Activated CD4-positive, CD25-positive, alpha-beta regulatory T cell treated with anti-CD3 and anti-CD28 coated beads, Interleukin-2, amount 50 U/mL, for 24 hours (primary cell): Measurements from ENCODE around the gene SIGLEC6.

Experiments used
- ATAC-seq, 2 donors: fragments of 150-1000 bp; cut with Tn5 transposase; one replicate each; pipeline ENCODE4 v1.10.0; 2021; ENCODE audit warnings: mild to moderate bottlenecking in 1 of 2, moderate library complexity in 1 of 2

SIGLEC6 gene

GRCh38 chr19:51531349-51532315 is at the start of gene SIGLEC6:
SIGLEC6 (minus strand) TSS chr19:51531670; CDS start chr19:51531648, 22 bp downstream.
- peak; percentile 44 to 68 for ATAC-seq

GRCh38 chr19:51576850-51577249 is 45.4 kb upstream of the SIGLEC6 start:
- peak in 1 of 2 donors; percentile 91 for ATAC-seq

DNA sequence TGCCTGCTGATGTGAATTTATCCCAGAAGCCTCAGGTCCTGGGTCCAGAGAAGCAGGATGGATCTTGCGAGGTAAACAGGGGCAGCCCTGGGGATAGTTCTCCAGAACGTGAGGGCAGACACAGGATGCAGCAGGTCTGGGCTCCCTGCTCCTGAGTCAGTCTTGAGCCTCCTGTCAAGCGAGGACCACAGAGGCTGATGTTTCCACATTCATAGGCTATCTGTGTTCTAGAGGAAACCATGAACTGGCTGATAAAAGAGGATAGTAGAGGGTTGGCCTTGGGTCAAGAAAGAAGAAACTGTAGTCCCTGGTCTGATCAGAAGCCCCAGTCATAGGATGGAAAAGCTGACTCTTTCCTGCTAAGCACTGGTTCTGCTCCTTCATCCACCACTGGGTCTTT is 41.9 kb upstream of the SIGLEC6 start:
- ATAC-seq = no peak

DNA sequence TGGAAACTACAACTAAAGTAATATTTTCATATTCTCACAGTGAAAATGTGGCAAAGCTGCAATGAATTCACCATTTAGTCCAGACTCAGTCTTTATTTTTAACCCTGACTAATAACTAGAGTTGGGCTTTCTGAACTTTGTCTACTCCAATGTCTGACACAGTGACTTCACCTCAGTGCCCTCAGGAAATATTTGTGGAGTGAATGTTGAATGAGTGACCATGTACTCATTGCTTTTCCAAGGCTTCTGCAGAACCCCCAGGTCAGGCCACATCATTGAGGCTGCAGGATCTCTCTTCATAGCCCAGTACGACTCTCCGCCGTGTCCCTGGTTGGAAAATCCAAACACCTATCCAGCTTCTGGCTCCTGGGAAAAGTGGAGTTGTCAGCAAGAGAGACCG is 41.4 kb upstream of the SIGLEC6 start:
- ATAC-seq = no peak

DNA sequence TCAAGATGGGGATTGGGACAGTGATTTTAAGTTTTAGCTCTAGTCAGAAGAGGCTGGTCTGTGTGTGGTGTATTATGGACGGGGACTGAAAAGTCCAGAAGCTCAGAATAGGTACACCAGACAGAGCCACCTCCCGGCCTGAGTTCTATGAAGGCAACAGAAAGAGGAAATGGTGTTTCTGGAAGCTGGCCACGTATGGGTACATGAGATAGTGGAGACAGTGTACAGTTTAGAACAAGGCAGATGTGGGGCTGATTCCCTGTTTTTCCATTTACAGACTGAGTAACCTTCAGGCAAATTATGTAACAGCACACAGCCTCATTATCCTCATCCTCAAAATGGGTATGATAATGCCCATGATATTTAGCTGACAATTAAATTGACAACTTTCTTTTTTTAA is 40.9 kb upstream of the SIGLEC6 start:
- no peak for ATAC-seq

GRCh38 chr19:51571599-51571998 is 40.1 kb upstream of the SIGLEC6 start:
- no peak for ATAC-seq

- peak; percentile 94 to 96 for ATAC-seq
Observed at GRCh38 chr19:51570962-51571575, 39.6 kb upstream of the SIGLEC6 start, which contains the start of gene ZNF175. ZNF175 (plus strand) TSS chr19:51571283; CDS start chr19:51573330, 2,047 bp downstream.

GRCh38 chr19:51568456-51568855 is 37.0 kb upstream of the SIGLEC6 start:
- no peak for ATAC-seq

- no peak for ATAC-seq
Observed at GRCh38 chr19:51567583-51567982, 36.1 kb upstream of the SIGLEC6 start.

- no peak for ATAC-seq
Observed at GRCh38 chr19:51566489-51567100, 35.1 kb upstream of the SIGLEC6 start.

DNA sequence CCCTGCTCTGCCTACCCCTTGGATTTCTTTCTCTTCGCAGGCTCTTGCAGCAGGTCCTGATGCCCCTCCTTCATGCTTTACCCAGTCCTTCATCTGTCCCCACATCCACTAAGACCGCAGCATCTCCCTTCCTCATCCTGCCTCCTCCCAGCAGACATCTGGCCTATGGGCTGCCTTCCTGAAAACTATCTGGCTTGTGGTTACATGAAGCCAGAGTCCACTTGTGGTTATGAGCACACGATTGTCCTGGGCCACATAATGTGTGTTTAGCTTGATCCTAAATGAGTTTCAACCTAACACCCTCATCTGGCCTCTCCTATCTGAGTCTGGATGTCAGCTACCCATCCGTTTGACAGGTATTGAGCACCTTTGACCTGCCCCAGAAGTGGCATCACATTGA is 34.1 kb upstream of the SIGLEC6 start:
- ATAC-seq = no peak

DNA sequence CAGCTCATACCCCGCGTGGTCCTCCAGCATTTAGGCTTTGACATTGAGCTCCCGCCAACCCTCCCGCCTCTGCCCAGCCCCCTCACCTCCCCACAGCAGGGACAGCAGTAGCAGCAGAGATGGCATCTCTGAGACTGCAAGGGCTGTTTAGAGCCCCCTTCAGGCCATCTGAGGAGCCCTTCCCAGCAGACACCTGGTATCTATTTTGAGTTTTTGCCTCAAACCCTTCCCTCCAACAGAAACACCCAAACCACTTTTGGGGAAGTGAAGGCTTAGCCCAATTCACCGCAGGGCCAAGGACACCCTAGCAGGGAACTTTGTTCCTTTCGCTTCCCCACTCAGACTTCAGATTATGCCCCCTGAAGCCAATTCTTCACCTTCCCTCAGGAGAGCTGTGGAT is 33.3 kb upstream of the SIGLEC6 start:
- ATAC-seq = peak in 1 of 2 donors; percentile 30

- no peak for ATAC-seq
Observed at GRCh38 chr19:51560339-51560738, 28.9 kb upstream of the SIGLEC6 start.

DNA sequence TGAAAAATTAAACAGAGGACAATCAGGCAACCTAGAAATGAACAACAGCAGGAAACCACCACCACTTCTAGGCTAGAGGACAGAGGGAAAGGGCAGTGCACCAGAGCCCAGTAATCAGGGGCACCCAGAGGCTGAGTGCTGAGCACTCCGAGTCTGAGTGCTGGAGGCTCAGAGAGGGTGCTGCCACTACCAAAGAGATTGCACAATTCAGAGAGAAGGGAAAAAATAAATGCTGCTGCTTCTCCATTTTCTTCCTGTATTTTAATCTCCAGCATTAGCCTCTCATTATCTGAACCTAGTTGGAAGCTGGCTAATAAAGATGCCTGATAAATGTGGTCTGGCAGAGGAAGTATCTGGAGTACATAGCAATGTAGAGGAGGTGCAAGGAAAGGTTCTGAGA is 27.8 kb upstream of the SIGLEC6 start:
- no peak for ATAC-seq

- no peak for ATAC-seq
Observed at GRCh38 chr19:51552996-51553725, 21.7 kb upstream of the SIGLEC6 start.

DNA sequence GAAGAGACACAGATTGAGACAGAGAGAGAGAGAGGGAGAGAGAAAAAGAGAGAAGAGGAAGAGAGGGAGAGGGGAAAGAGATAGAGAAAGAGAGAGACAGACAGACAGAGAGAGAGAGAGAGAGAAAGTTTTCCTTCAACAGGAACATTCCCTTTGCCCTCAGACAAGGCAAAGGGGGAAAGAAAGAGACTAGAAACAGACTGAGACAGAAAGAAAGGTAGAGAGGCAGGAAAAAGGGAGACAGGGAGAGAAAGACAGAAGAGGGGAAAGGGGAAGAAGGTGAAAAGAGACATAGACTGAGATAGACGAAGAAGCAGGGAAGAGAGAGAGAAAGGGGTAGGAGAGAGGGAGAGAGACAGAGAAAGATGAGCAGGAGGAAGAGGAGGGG is 21.1 kb upstream of the SIGLEC6 start:
- no peak for ATAC-seq

- no peak for ATAC-seq
Observed at GRCh38 chr19:51551673-51552432, 20.4 kb upstream of the SIGLEC6 start.

GRCh38 chr19:51550848-51551672 is 19.6 kb upstream of the SIGLEC6 start:
- no peak for ATAC-seq

DNA sequence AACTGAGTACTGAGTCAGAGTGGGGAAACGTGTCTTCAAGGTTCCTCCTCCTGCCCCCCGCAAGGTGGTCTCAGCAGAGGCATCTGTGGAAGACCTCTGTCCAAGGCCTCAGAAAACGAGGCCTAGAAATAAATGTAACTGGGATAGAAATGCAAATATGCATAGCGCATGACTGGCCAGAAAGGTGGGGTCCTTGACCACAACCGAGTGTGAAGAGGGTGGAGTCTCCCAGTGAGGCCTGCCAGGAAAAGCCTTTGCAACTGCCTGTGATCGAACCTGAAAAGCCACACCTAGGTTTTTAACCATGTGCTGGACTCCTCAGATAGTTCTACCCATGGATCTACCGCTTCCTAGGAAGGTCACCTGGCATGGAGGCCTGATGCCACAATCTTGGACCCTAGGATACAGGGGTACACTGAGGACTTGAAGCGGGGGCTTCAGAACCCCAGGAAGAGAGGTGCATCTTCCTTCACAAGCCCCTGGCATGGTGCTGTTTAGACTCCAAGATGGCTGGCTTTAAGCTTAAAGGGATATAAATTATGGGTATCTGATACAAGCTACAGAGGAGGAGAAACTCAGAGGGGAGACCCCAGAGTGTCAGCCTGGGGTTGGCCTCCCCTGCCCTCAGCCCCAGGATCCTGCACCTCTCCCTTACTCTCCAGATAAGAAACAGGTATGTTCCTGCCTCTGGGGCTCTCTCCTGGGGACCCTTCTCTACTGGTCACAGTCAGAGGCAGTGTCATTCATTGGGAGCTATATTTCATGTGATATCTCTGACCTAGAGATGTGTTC is 18.3 kb upstream of the SIGLEC6 start:
- no peak for ATAC-seq

DNA sequence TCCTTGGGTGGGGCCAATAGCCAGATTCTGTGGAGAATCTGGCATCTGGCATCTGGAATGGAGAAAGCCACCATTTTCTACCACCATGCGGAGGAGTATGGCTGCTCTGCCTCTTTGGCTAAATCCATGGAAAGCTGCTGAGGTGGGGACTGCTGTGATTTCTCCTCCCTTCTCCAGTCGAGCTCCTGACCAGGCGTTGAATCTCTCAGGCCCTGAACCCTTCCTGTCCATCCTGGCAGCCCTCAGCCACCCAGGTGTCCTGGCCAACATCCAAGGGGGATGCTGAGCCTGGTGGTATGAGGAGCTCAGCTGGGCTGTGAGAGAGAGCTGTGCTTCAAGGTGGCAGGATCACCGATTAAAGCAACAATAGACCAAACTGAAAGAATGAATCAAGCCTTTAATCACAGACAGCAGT is 17.4 kb upstream of the SIGLEC6 start:
- no peak for ATAC-seq
